Brain pericyte (primary cell): ENCODE data around the gene LRRC75A.

Source experiments
- DNase-seq: peaks from one replicate; pipeline ENCODE4 v3.0.0-alpha.2; 2012; ENCODE audit warnings: low read depth, low spot score

The LRRC75A gene

DNA sequence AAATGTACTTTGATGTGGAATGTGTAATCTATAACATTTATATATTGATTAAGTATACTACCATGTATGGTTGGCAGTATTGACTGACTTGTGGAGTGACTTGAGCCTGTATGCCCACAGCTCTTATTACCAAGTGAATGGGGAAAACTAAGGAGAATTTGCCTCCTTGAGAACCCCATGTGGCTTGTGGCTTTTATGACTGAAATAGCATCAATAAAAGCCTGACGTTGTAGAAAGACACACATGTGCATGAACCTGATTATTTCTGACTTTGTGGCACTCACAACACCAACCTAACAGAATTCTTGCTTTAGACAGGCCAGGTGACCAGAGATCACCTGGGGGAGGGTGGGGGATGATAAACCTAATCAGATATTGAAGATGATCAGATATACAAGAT, 2.1 kb upstream of the LRRC75A start:
- DNase-seq: no peak

GRCh38 chr17:16493531-16494046, 1.6 kb upstream of the LRRC75A start:
- no peak for DNase-seq

- DNase-seq: no peak
Observed at GRCh38 chr17:16492613-16493530, 879 bp upstream of the LRRC75A start.

GRCh38 chr17:16491131-16491702, 776 bp downstream of the LRRC75A start:
- DNase-seq: no peak

DNA sequence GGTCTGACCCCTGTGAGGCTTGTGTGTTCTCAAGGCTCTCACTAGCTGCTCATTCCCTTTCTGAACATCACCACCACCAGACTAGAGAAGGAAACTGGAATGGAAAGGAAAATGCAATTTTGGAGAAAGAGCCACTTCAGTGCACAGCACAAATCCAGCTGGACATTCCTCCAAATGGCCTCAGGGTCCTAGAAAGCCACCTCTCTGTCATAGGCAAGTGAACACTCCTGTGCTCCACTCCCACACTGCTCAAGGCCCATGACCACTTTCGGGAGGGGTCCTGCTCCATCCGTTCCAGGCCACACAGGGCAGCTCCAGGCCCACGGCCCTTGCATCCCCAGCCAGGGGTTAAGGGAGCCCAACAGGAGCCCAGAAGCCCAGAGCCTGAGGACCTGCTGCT, 2.6 kb downstream of the LRRC75A start:
- no peak for DNase-seq

GRCh38 chr17:16488968-16489337, 3.0 kb downstream of the LRRC75A start:
- DNase-seq: no peak

- no peak for DNase-seq
Observed at GRCh38 chr17:16488186-16488967, 3.6 kb downstream of the LRRC75A start.

DNA sequence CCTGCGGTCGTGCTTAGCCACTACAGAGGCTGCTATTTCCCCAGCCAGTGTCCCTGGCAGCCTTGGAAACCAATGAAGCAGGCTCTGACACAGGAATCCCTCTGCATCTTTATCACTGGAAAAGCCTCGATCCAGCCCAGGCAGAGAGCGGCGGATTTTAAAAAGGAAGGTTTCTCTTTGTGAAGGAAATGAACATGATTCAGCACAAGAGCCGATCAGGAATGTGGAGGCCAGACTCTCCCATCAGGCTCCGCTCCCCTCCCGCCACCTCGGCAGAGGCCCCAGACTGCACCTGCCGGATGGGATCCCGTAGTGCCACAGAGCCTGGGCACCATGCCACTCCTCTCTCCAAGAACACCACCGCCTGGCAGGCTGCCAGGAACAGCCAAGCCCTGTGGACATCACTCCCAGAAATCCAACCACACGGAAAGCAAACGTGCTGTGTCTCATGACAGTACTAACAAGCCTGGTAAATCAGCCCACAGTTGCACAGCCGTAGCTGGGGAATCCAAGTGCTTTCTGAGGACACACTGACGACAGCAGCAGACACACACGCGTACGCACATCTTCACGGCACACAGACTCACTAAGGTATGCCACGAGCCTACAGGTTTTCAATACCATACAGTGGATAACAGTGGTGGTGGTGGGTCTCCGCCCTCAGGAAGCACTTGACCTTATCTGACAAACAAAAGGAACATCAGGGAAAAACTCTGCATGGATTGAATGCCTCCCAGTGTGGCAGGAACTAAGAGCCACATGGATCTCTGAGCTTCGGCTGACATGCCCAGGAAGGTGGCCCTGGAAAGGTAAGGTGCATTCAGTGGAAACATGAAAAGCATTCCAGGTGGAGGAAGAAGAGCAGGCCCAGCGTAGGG, 5.4 kb downstream of the LRRC75A start:
- peak; percentile 26 for DNase-seq

DNA sequence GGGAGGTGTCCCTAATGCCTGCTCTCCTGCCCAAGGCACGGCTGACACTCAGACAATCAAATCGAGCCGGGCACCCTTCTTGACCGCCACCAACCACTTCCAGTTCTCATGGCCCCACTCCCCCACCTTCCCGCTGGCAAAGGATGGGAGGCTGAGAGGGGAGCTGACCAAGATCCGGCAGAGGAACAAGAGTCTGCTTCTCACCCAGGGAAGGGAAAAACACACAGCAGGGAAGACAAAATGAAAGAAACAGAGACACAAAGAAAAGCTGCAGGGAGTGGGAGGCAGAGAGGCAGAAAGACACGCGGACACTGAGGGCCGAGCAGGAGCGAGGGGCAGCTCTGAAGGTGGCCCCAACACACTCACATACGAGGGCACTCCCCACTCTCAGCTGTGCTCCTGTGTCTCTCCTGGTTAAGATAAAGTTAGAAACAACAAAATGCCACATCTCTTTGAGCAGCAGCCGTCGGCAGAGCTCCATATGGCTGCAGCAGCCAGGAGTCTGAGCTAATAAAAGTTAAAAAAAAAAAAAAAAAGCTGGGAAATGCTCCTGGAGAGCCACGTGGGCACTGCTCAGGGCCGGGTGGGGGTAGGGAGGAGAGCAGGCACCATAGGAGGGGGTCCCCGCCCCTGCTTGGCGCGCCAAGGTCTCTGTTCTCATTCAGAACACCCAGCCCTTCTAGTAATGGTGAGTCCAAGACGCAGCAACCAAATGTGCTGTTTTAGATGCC, 7.4 kb downstream of the LRRC75A start:
- DNase-seq: no peak

- DNase-seq: no peak
Observed at GRCh38 chr17:16483021-16483645, 8.9 kb downstream of the LRRC75A start.

DNA sequence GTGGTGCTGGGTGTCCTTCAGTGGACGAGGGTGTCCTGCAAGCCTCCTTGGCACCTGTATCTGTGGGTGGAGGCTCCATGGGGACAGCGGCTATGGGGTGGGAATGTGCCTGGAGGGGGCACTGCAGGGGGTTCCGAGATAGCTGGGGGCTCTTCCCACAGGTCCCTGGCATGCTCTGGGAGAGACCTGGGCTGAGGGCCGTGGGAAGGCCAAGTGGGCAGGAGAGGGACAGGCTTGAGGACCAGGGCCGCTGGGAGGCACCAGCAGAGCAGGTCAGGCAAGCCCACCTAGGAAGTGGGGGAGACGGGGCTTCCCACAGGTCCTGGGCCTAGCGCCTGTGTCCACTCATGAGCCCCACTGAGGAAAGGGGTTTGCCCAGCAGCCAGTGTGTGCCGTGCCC, 9.7 kb downstream of the LRRC75A start:
- no peak for DNase-seq

DNA sequence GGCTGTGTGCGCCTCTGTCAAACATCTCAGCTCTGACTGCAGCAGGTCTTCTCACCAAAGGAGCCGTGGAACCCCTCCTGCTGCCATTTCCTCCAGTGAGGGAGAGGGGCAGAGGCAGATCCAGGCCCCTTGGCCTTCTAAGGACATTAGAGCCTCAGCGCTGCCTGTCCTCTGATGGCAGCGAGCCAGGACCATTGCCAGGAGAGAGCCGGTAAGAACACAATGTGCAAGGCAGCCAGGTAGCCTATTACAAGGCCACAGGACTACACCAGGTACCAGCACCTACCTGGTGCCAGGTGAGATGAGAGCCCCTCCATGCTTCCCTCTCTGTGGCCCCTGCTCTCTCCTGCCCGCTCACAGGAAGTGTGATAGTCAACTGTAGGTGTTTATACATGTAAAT, 11.0 kb downstream of the LRRC75A start:
- no peak for DNase-seq

DNA sequence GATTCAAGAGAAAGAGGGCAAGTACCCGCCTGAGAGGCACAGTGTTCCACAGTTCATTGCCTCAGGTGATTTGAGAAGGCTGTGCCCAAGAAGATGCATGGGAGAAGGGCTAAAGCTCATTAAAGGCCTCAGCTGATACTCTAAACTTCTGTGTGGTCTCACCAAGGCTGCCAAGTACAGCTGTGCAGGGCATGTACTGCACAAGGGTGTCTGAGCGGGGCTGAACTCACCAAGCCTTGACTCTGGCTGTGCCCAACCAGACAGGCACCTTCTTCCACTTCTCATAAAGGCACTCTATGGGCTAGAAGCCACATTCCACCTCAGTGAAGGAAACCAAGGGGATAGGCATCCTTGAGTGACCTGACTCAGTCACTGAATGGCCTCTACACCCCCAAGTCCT, 12.7 kb downstream of the LRRC75A start:
- no peak for DNase-seq

DNA sequence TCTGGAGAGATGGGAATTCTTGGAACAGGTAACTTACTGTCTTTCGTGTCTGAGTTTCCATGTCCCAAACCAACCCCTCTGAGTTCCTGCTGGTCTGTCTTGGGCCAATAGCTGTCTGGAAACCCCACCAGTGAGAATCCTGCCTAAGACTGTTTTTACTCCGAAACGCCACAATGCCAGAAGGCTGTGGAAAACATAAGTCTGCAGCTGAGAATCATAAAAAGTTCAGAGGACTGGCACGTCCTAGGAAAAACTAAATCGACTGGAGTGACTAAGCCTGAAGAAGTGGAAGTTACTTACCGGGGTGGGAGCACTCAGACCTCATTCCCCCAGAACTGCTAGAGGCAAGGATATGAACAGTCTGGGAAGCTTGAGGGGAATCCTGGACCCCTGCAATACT, 13.3 kb downstream of the LRRC75A start:
- no peak for DNase-seq

- no peak for DNase-seq
Observed at GRCh38 chr17:16477666-16478065, 14.3 kb downstream of the LRRC75A start.

GRCh38 chr17:16477255-16477654, 14.7 kb downstream of the LRRC75A start:
- peak; percentile 55 for DNase-seq

GRCh38 chr17:16475179-16475704, 16.8 kb downstream of the LRRC75A start:
- DNase-seq: no peak

- no peak for DNase-seq
Observed at GRCh38 chr17:16474012-16474725, 17.8 kb downstream of the LRRC75A start.
